ENCODE results near the gene CHD5.

- TF ChIP-seq EZH2phosphoT487 (IDR thresholded peaks at IDR 0.05; ENCODE audit: insufficient read depth, low read depth) (no peak), EZH2 (IDR thresholded peaks at IDR 0.05; ENCODE audit: insufficient read depth, poor library complexity, severe bottlenecking) (no peak)
Measured at GRCh38 chr1:6208723-6209660, 28.9 kb upstream of the CHD5 start.

Data from GM23248 (cell line).